IPS-20b (cell line): ENCODE data around the gene ENG.

ENCODE experiments used
- H3K27ac ChIP-seq: one replicate; pipeline ENCODE4 v1.5.1; 2013; ENCODE audit warnings: low read length
- H3K27me3 ChIP-seq: 2 replicates; pipeline ENCODE4 v1.6.1; 2013; ENCODE audit warnings: mild to moderate bottlenecking, low read length, inconsistent platforms; ENCODE audit not compliant: insufficient read depth
- H3K36me3 ChIP-seq: 2 replicates; pipeline ENCODE4 v1.6.1; 2013; ENCODE audit warnings: low read depth, mild to moderate bottlenecking, inconsistent platforms, low read length, moderate library complexity; ENCODE audit not compliant: insufficient read depth
- H3K4me1 ChIP-seq: 2 replicates; pipeline ENCODE4 v1.6.1; 2013; ENCODE audit warnings: mild to moderate bottlenecking, control low read depth, inconsistent platforms, low read length, moderate library complexity; ENCODE audit not compliant: insufficient read depth
- H3K4me3 ChIP-seq: 2 replicates; pipeline ENCODE4 v1.5.1; 2013; ENCODE audit warnings: mild to moderate bottlenecking, low read length, inconsistent platforms
- H3K9ac ChIP-seq: 2 replicates; pipeline ENCODE4 v1.6.1; 2013; ENCODE audit warnings: low read depth, mild to moderate bottlenecking, inconsistent platforms, low read length, moderate library complexity
- H3K9me3 ChIP-seq: 2 replicates; pipeline ENCODE4 v1.6.1; 2013; ENCODE audit warnings: mild to moderate bottlenecking, low read depth, low read length, inconsistent platforms; ENCODE audit not compliant: insufficient read depth

Gene ENG

DNA sequence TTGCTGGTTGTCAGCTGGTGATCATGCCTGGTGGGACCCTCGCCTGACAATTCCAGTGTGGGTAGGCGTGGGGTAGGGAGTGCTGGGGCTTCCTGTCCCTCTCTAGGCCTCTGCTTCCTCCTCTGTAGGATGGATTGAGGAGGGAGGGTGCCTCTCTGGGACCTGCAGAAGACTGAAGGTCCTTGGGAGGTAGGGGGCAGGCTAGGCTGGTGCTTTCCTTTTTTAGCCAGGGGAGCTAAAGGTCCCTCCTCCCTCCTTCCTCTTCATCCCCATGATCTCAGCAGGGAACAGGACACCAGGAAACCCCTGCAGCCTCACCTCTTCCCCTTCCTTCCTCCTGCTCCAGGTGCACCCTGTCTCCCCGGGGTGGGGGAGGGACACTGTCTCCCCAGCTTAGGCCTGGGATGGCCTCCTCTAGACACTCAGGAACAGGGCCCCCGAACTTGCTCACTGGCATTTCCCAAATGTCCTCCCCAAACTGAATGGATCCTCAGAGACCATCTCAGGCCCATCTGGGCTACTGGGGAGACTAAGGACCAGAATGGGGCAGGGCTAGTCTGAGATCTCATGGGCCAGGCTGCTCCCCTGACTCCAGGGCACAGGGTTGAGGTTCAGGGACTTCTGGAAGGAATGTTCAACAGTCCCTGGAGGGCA is 84.4 kb downstream of the ENG start:
- no peak overlapping the region for H3K27ac ChIP-seq
- H3K4me1 ChIP-seq, result peaks cover 14% of the 10 kb centered on the region; the same call in 1 of the 2 replicates
- no peaks in the 10 kb centered on the region for H3K36me3 ChIP-seq
- no peaks in the 10 kb centered on the region for H3K27me3 ChIP-seq
- H3K9ac ChIP-seq, result no peak overlapping the region
- peak overlapping the region; percentile 73; the same call in 1 of the 2 replicates for H3K4me3 ChIP-seq
- H3K9me3 ChIP-seq, result no peaks in the 10 kb centered on the region

- no peak overlapping the region for H3K9ac ChIP-seq
- no peaks in the 10 kb centered on the region for H3K27me3 ChIP-seq
- no peak overlapping the region for H3K4me3 ChIP-seq
- H3K4me1 ChIP-seq, result peaks cover 14% of the 10 kb centered on the region; the same call in 1 of the 2 replicates
- H3K36me3 ChIP-seq, result no peaks in the 10 kb centered on the region
- H3K27ac ChIP-seq, result no peak overlapping the region
- no peaks in the 10 kb centered on the region for H3K9me3 ChIP-seq
These were observed 85.4 kb downstream of the ENG start for GRCh38 chr9:127769101-127769500.

DNA sequence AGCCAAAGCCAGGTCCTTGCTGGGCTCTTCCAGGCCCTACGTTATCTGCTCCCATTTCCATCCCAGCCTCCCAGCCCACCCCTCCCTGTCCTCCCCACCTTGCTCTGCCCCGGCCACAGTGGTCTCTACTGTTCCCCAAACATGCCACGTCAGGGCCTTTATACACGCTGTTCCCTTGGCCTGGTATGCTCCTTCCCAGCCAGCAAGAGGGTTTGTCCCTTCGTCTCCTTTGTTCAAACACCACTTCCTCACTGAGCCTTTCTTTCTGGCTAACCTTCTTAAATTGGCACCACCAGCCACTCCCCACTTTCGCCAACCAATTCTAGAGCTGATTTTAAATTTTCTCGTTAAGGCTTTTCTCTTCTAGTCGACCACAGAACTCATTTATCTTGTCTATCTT is 85.8 kb downstream of the ENG start:
- no peaks in the 10 kb centered on the region for H3K9me3 ChIP-seq
- H3K4me1 ChIP-seq, result peaks cover 16% of the 10 kb centered on the region; the same call in 1 of the 2 replicates
- H3K36me3 ChIP-seq, result no peaks in the 10 kb centered on the region
- no peak overlapping the region for H3K9ac ChIP-seq
- no peaks in the 10 kb centered on the region for H3K27me3 ChIP-seq
- no peak overlapping the region for H3K4me3 ChIP-seq
- H3K27ac ChIP-seq, result no peak overlapping the region

DNA sequence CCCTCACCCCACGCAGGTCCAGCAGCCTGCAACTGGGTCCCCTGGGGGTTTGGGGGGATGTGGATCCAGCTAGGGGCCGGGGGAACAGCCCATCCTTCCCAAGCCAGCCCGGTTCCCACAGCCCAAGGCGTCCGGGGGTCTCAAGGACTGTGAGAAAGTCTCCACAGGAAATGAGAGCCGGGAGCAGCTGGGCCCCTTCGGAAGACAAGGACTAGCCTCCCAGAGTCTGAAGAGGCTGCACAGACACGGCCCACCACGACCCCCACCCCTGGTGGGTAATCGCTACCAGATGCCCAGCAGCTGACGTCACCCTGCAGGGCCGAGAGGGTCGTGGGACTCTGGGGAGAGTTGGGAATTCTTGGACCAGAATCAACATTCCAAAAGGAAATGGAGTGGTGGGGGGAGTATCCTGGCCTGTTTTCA is 86.5 kb downstream of the ENG start:
- H3K27ac ChIP-seq, result no peak overlapping the region
- no peaks in the 10 kb centered on the region for H3K36me3 ChIP-seq
- H3K4me3 ChIP-seq, result no peak overlapping the region
- no peaks in the 10 kb centered on the region for H3K9me3 ChIP-seq
- no peaks in the 10 kb centered on the region for H3K27me3 ChIP-seq
- H3K4me1 ChIP-seq, result peaks cover 17% of the 10 kb centered on the region; the same call in 1 of the 2 replicates
- H3K9ac ChIP-seq, result no peak overlapping the region; the same call in 1 of the 2 replicates

DNA sequence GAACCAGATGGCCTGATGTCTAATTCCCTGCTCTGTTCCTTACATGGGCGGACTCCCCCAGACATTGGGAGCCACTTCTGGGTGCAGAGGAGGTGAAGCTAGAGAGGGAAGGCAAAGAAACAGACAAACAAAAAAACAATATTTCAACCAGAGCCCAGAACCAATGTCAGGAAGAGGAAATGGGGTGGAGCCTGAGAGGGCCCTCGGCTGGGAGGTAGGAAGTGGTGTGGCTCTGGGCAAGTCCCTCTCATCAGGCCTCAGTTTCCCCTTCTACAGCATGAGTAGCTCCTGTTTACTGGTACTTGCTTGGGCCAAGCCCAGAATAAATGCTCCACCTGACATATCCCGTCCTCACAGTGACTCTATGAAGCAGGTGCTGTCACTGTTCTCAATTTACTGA is 87.0 kb downstream of the ENG start:
- Histone ChIP-seq H3K27me3 (no peaks in the 10 kb centered on the region), H3K4me1 (peaks cover 19% of the 10 kb centered on the region; the same call in 1 of the 2 replicates), H3K4me3 (no peak overlapping the region), H3K27ac (no peak overlapping the region), H3K9ac (no peak overlapping the region), H3K9me3 (no peaks in the 10 kb centered on the region), H3K36me3 (no peaks in the 10 kb centered on the region)

- Histone ChIP-seq H3K9ac (no peak overlapping the region), H3K27me3 (no peaks in the 10 kb centered on the region), H3K36me3 (no peaks in the 10 kb centered on the region), H3K27ac (no peak overlapping the region), H3K4me1 (peaks cover 18% of the 10 kb centered on the region; the same call in 1 of the 2 replicates), H3K9me3 (no peaks in the 10 kb centered on the region), H3K4me3 (no peak overlapping the region)
These were observed 89.0 kb downstream of the ENG start for GRCh38 chr9:127765418-127765817.
